ENCODE data around the gene AMN. TPM values are rescaled to one million over a fixed set of nuclear protein-coding genes. Genes with fewer than 3 reads are reported as not detected.
"Not testable (repeated sequence)": the region's sequence is repeated elsewhere in the genome, so short reads cannot be mapped to it uniquely, and the experiment has no call there.

Gene AMN
- total RNA-seq, 1 experiment from 2014 or later, result 1.7 TPM

DNA sequence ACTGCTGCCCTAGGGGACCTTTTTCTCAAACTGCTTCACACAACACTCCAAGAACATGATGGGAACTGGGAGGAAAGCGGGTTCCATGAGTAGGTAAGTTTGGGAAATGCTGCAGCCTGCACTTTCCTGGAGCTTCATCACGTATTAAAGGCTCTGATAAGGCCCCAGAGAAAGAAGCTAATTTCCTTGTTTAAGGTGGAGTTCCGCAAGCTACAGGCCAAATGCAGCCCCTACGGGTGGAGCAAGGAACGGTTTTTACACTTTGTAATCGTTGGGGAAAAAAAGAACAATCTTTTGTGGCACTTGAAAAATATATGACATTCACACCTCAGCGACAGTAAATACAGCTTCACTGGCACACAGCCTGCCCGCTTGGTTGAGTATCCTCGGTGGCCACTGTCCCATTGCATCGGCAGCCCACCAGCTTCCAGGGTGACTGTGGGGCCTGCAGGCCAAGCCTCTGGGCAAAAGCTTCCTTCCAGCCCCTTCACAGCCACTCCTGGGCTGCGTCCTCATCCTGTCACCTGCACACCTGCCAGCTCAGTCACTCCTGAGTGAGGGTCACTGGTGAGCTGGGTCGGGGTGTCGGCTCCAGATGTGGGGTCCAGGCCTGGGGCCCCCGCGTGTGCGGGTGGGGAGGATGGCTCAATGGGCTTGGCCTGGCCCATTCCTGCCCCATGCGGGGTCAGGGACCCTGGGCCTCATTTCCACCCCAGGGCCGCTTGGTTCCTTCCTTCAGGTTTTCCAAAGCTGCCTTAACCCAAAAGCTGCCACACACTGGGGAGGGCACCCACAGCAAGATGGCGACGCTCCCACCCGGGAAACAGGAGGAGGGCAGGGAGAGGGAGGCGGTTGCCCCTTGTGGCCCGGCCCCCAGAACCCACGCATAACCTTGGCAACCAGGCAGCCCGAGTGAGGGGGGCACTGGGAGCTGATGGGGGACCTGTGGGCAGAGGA lies 2.4 kb downstream of the AMN start:
- peak; percentile 68 for DNase-seq
- Histone ChIP-seq H3K27me3 (ENCODE audit: control insufficient read depth, insufficient read depth, low read length) (peaks cover 48% of the 10 kb centered on the region), H3K4me3 (ENCODE audit: insufficient read depth, low read depth, low read length) (no peak overlapping the region), H3K36me3 (replicated peaks; ENCODE audit: control insufficient read depth, insufficient read depth, low read length) (no peaks in the 10 kb centered on the region)

DNA sequence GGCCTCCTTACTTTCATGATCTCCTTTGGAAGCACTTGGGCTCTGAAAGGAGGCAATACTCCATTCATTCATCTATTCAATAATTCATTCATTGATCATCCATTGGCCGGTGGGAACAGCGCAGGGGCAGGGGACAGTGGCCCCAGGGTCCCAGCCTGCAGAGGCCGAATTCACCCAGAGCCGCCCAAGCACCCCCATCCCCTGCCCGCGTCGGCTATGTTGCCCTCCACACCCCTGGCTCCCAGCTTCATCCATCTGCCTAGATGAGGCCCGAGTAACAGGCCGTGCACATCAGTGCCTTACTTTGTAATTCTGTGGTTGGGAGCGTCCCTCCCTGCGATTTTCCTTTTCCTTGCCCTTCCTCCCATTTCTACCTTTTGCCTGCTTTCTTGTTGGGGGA lies 3.2 kb downstream of the AMN start:
- peaks cover 55% of the 10 kb centered on the region for H3K27me3 ChIP-seq (ENCODE audit: control insufficient read depth, insufficient read depth, low read length)
- H3K4me3 ChIP-seq (ENCODE audit: insufficient read depth, low read depth, low read length), result no peak overlapping the region
- DNase-seq, result peak; percentile 61

DNA sequence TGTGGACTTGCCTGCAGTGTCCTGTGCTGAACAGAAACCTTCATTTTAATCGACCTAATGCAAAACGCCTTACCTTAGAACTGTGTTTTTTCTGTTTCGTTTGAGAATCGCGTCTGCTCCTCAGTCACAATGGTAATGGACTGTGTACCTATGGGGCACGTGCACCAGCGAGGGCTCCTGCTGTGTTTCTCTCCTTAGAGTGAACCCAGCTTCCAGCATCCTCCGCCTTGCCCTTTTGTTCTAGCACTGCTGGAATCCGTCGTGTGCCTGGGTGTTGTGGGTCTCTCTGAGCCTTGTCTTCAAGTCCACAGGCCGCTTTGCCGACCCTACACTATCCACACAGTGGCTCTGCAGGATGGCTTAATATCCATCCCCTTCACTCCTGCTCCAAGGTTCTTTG lies 3.6 kb downstream of the AMN start:
- peak; percentile 64 for DNase-seq
- H3K27me3 ChIP-seq (ENCODE audit: control insufficient read depth, insufficient read depth, low read length), result peaks cover 59% of the 10 kb centered on the region
- H3K36me3 ChIP-seq (replicated peaks; ENCODE audit: control insufficient read depth, insufficient read depth, low read length), result no peaks in the 10 kb centered on the region
- no peak overlapping the region for H3K4me3 ChIP-seq (ENCODE audit: insufficient read depth, low read depth, low read length)

More for the DNA sequence above, 3.2 kb downstream of the AMN start:
- no peaks in the 10 kb centered on the region for H3K36me3 ChIP-seq (replicated peaks; ENCODE audit: control insufficient read depth, insufficient read depth, low read length)

DNA sequence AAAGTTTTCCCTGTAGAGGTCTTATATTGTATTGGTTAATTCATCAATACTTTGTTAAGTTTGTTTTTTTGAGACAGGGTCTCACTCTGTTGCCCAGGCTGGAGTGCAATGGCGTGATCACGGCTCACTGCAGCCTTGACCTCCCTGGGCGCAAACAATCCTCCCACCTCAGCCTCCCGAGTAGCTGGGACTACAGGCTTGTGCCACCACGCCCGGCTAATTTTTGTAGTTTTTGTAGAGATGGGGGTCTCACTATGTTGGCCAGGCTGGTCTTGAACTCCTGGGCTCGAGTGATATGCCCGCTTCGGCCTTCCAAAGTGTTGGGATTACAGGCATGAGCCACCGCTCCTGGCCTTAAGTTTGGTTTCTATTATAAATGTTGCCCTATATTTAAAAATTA lies 4.4 kb downstream of the AMN start:
- peaks cover 61% of the 10 kb centered on the region for H3K27me3 ChIP-seq (ENCODE audit: control insufficient read depth, insufficient read depth, low read length)
- H3K4me3 ChIP-seq (ENCODE audit: insufficient read depth, low read depth, low read length); H3K36me3 ChIP-seq (replicated peaks; ENCODE audit: control insufficient read depth, insufficient read depth, low read length); DNase-seq: not testable (repeated sequence)

DNA sequence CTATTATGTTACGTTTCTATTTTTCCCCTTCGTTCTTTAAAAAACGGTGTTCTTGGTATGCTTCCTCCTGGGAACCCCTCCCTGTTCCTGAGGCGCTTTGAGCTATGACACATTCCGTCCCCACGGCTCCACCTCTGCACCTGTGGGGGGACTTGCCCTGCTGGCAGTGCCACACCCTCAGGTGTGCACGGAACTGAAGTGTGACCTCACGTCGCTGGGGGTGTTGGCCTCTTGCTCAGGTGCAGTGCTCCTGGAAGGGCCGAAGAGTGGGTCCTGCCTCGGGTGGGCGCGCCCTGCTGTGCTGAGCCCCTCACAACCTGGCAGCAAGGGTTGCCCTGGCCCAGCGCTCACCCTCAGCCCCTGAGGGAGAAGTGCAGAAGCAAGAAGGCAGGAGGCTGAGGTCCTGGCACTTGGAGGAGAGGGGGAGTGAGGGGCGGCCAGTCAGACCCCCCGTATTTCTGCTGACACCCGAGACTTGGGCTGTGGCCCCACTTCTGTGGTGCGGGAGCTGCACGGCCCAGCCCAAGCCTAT lies 4.9 kb downstream of the AMN start:
- Histone ChIP-seq H3K36me3 (replicated peaks; ENCODE audit: control insufficient read depth, insufficient read depth, low read length) (no peaks in the 10 kb centered on the region), H3K27me3 (ENCODE audit: control insufficient read depth, insufficient read depth, low read length) (peaks cover 57% of the 10 kb centered on the region), H3K4me3 (ENCODE audit: insufficient read depth, low read depth, low read length) (peak overlapping the region; percentile 76)
- peak; percentile 70 for DNase-seq

DNA sequence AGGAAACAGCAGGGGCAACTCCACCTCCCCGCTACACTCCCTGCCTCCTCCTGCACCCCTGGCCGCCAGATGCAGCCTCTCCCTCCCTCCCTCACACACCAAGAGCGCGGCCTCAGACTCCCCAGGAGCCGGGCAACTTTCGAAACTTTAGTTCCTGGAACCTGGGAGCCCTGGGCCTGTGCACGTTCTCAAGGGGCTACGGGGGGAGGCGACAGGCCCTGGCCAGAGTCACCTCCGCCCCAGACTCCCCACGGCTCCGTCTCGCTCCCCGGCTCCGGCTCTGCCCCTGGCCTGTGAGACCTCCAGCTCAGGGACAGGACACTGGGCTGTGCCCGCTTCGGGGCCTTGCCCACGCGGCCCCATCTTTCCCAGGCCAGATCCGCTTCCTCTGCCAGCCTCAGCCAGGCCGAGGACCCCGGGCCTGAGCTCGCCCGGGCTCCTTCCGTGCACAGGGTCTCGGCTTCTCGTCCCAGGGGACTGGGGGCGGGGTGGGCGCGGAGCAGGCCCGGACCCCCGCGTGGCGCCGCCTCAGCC lies 5.5 kb downstream of the AMN start:
- Histone ChIP-seq H3K4me3 (ENCODE audit: insufficient read depth, low read depth, low read length) (peak overlapping the region; percentile 76), H3K36me3 (replicated peaks; ENCODE audit: control insufficient read depth, insufficient read depth, low read length) (no peaks in the 10 kb centered on the region), H3K27me3 (ENCODE audit: control insufficient read depth, insufficient read depth, low read length) (peaks cover 56% of the 10 kb centered on the region)
- peak; percentile 87 for DNase-seq

DNA sequence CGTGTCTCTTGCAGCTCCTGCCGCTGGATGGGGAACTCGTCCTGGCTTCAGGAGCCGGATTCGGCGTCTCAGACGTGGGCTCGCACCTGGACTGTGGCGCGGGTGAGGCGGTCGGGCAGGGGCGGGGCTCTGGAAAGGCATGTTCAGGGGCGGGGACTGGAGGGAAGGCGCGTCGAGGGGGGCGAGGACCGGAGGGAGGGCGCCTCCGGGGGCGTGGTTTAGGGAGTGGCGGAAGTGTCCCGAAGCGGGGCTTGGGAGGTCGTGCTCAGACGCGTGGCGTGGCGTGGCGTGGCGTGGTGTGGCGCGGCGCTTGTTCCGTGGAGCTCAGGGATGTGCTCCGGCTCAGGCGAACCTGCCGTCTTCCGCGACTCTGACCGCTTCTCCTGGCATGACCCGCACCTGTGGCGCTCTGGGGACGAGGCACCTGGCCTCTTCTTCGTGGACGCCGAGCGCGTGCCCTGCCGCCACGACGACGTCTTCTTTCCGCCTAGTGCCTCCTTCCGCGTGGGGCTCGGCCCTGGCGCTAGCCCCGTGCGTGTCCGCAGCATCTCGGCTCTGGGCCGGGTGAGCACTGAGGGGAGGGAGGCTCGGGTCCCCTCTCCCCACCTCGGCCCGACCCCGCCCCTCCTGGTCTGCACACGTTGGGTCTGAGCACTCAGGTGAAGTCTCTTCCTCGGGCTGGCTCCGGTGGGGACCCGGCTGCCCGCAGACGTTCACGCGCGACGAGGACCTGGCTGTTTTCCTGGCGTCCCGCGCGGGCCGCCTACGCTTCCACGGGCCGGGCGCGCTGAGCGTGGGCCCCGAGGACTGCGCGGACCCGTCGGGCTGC lies 6.2 kb downstream of the AMN start:
- H3K36me3 ChIP-seq (replicated peaks; ENCODE audit: control insufficient read depth, insufficient read depth, low read length), result peaks cover 2% of the 10 kb centered on the region
- peaks cover 50% of the 10 kb centered on the region for H3K27me3 ChIP-seq (ENCODE audit: control insufficient read depth, insufficient read depth, low read length)
- H3K4me3 ChIP-seq (ENCODE audit: insufficient read depth, low read depth, low read length), result peak overlapping the region; percentile 76
- peak; percentile 98 for DNase-seq

DNA sequence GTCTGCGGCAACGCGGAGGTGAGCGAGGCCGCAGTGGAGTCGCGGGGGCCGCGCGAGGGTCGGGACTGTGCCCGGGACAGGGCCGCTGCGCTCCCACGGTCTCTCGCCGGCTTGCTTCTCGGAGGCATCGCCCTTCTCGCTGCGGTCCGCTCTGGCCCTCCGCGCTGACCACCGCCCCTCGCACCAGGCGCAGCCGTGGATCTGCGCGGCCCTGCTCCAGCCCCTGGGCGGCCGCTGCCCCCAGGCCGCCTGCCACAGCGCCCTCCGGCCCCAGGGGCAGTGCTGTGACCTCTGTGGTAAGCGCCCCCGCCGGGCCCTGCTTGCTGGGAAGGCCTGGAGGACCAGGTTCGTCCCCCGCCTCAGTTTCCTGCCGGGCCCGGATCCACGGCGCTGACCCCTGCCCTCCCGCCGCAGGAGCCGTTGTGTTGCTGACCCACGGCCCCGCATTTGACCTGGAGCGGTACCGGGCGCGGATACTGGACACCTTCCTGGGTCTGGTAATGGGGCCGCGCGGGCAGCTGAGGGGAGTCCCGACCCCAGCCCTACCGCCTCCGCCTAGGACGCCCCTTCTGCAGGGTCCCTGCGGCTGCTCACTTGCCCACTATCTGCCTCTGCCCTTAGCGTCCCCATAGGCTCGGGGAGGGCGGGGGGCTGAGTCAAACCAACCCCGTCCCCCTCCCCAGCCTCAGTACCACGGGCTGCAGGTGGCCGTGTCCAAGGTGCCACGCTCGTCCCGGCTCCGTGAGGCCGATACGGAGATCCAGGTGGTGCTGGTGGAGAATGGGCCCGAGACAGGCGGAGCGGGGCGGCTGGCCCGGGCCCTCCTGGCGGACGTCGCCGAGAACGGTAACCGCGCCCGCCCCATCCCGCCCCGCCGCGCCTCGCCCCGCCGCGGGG lies 7.0 kb downstream of the AMN start:
- Histone ChIP-seq H3K36me3 (replicated peaks; ENCODE audit: control insufficient read depth, insufficient read depth, low read length) (peaks cover 2% of the 10 kb centered on the region), H3K27me3 (ENCODE audit: control insufficient read depth, insufficient read depth, low read length) (peaks cover 42% of the 10 kb centered on the region), H3K4me3 (ENCODE audit: insufficient read depth, low read depth, low read length) (peak overlapping the region; percentile 76)
- DNase-seq, result peak; percentile 82

DNA sequence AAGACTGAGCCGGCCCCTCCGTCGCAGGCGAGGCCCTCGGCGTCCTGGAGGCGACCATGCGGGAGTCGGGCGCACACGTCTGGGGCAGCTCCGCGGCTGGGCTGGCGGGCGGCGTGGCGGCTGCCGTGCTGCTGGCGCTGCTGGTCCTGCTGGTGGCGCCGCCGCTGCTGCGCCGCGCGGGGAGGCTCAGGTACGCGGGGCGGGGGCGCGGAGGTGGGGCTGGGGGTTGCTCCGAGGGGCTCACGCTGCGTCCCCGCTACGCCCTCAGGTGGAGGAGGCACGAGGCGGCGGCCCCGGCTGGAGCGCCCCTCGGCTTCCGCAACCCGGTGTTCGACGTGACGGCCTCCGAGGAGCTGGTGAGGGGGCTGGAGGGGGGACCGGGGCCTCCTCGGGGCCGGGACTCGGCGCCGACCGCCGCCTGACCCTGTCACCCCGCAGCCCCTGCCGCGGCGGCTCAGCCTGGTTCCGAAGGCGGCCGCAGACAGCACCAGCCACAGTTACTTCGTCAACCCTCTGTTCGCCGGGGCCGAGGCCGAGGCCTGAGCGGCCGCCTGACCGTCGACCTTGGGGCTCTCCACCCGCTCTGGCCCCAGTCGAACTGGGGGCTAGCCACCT lies 7.8 kb downstream of the AMN start:
- peaks cover 40% of the 10 kb centered on the region for H3K27me3 ChIP-seq (ENCODE audit: control insufficient read depth, insufficient read depth, low read length)
- peak overlapping the region; percentile 76 for H3K4me3 ChIP-seq (ENCODE audit: insufficient read depth, low read depth, low read length)
- peaks cover 2% of the 10 kb centered on the region for H3K36me3 ChIP-seq (replicated peaks; ENCODE audit: control insufficient read depth, insufficient read depth, low read length)
- peak; percentile 95 for DNase-seq

DNA sequence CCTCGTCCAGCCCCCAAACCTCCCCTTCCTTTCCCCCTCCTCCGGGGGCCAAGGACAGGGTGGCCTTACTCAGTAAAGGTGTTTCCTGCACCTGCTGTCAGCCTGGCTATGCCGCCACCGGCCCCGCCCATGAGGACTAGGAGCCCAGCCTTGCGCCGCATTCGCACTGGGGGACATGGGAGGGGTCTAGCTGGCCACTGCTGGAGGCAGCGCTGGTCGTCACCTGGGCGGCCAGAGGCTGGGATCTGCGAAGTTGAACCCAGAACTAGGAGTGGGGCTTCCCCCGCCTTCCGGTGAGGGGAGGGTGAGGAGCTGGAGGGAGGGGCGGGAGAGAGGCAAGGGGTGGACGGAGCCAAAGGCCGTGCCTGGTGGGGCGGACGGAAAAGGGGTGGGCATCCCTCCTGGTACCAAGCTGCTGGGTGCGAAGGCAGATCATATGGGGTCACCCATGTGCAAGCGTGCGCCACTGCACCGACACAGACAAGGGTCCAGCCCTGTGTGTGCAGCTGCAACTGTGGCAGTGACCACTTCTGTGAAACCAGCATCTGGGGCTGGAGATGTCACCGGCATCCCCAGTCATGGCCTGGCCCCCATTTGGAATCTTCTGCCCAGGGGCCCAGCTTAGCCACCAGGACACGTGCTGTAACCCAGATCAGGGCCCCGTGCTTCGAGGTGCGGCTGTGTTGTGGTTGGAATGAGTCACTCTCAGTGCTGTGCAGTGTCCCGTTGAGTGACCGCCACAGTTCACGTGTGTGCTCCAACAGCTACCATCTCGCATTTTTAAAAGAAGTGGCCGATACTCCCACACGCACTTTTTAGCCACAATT lies 8.5 kb downstream of the AMN start:
- Histone ChIP-seq H3K4me3 (ENCODE audit: insufficient read depth, low read depth, low read length) (peak overlapping the region; percentile 3; the same call in 1 of the 2 replicates), H3K36me3 (replicated peaks; ENCODE audit: control insufficient read depth, insufficient read depth, low read length) (peaks cover 2% of the 10 kb centered on the region), H3K27me3 (ENCODE audit: control insufficient read depth, insufficient read depth, low read length) (peaks cover 38% of the 10 kb centered on the region)
- peak; percentile 91 for DNase-seq

DNA sequence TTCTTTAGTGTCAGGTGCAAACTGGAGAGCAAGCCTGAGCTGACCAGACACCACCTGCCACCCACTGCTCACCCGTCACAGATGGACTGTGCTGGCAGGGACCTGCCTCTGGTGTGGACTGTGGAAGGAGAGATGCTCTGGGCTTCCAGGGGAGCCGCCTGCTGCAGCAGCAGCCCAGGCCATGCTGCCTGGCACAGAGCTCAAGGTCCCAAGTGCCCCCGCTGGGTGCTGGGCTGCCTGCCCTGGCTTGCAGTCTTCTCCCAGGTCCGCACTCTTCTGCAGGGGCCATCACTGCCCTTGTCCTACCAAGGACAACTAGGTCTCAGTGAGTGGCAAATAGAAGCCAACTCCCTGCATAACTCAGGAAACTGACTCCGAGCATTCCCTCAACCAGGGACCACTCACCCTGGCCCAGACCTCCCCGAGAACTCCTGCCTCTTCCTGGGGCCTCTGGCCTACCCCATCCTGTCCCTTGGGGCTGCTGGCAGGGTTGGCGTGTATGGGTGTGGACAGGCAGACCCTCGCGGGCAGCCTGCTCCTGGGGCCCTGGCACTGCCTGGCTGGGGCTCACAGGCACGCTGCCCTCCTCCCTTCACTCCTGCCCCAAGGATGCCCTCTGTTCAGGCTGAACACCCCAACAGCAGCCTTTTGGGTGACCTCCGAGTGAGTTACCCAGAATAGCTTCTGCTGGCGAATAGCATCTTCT lies 9.3 kb downstream of the AMN start:
- no peak overlapping the region for H3K4me3 ChIP-seq (ENCODE audit: insufficient read depth, low read depth, low read length)
- H3K27me3 ChIP-seq (ENCODE audit: control insufficient read depth, insufficient read depth, low read length), result peaks cover 38% of the 10 kb centered on the region
- peaks cover 2% of the 10 kb centered on the region for H3K36me3 ChIP-seq (replicated peaks; ENCODE audit: control insufficient read depth, insufficient read depth, low read length)
- DNase-seq, result no peak

DNA sequence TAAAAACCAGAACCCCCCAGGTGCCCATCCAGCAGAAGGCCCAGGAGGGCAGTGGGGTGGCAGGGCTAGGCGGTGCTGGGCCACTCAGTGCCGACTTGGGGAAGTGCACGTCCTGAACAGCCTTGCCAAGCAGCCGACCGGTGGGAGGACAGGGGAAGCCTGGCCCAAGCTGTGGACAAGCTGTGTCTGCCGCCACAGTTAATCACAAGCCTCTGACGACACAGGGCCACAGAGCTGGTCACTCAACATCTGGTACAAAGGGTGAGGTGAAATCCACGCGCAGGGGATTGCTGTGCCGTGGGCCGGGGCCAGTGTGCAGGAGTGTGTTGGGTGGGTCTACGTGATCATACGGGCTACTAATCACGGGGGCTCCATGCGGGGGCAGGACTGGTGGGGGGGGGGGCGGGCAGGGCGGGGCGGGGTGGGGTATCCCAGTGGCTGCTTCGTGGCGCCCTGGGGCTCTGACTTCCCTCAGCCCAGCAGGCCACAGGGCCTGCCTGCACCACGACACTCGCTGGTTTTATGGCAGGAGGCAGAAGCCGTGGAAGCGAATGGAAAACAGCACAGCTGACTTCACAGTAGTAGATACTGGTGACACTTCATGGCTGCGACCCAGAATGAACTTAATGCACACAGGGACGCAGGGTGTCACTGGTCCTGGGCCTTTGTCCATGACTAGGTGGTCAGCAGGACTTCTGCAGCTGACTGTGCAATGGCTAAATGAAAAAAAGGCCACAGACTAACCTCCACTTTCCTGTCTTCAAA lies 10.2 kb downstream of the AMN start:
- peaks cover 34% of the 10 kb centered on the region for H3K27me3 ChIP-seq (ENCODE audit: control insufficient read depth, insufficient read depth, low read length)
- no peak for DNase-seq
- peaks cover 3% of the 10 kb centered on the region for H3K36me3 ChIP-seq (replicated peaks; ENCODE audit: control insufficient read depth, insufficient read depth, low read length)
- no peak overlapping the region for H3K4me3 ChIP-seq (ENCODE audit: insufficient read depth, low read depth, low read length)
